Activated CD8-positive, alpha-beta memory T cell treated with anti-CD3 and anti-CD28 coated beads for 4 hours (primary cell): Measurements from ENCODE around the gene RHOXF2.

Experiments
- DNase-seq, 2 donors: peaks; one replicate each; pipeline ENCODE4 v3.0.0-alpha.2; 2020; ENCODE audit warnings: low read depth in 2 of 2

Gene RHOXF2

DNA sequence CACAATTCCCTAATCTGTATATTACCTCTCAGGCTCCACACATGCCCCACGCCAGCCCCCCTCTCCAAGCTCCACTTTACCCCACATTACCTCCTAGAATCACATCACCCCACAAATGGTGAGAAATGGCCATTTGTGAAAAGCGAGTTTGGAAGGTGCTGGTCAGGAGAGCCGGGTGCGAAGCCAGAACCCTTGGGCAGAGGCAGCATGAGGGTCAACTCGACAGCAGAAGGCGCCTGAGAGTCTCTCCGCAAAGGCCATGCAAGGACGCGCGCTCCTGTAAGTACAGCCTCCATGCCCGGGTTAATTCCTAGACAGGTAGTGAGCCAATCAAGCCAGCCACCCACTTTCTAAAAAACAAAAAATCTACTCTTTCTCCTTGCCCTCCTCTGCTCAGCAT lies 42.4 kb downstream of the RHOXF2 start:
- DNase-seq, result no peak

DNA sequence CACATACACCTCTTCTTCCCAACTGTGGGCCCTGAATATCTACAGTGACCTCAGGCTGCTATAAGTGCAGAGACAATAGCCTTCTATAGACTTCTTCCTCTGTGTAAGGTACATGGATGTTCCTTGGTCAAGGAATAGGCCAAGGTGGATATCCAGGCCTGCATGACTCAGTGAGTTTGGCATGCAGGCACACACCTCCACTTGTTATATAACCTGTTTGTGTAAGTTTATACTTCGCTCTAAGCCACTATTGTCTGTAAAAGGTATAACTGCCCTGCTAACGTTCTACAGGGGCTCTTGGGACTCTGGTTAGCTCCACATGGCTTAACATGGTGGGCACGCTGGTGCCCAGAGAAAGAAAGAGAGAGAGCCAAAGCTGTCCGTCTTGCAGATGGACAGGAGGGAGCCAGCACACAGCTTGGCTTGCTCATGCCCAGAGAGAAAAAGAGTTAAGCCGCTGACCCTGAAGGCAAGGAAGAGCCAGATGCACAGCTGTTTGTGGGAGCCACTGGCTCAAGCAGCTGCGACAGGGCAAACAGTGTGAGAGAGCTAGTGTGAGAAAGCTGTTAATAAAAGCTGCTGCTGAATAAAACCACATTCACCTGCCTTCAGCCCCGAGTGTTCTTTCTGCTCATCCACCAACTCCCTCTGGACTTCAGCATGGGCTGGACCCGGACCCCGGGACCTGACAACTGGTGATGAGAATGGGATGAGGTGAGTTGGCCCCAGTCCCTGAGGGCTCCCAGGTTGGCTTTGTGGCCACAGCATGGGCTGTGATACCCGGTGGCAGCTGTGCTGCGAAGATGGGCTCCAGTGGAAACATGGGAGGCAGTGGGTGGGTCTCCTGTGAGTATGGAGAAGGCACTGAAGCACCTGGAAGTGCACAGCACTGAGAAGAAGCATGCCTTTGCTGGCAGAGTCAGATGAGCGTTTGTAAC lies 47.7 kb downstream of the RHOXF2 start:
- DNase-seq, result no peak

GRCh38 chrX:120207009-120207605 lies 48.7 kb downstream of the RHOXF2 start:
- no peak for DNase-seq

GRCh38 chrX:120213438-120214265 lies 55.2 kb downstream of the RHOXF2 start:
- peak; percentile 25 to 26 for DNase-seq
